GM23248 (cell line): ENCODE data around the gene FRMPD4.

Experiments used
- EZH2 ChIP-seq: fragments of 200-600 bp; sonication (generic); IDR thresholded peaks from 2 replicates; pipeline ENCODE4 v1.6.1; 2018; ENCODE audit warnings: antibody characterized with exemption, mild to moderate bottlenecking; ENCODE audit not compliant: insufficient read depth, poor library complexity, severe bottlenecking
- EZH2phosphoT487 ChIP-seq: fragments of 200-600 bp; sonication (generic); IDR thresholded peaks from 2 replicates; pipeline ENCODE4 v1.6.1; 2018; ENCODE audit warnings: antibody characterized with exemption, moderate library complexity, mild to moderate bottlenecking, low read depth; ENCODE audit not compliant: insufficient read depth

DNA sequence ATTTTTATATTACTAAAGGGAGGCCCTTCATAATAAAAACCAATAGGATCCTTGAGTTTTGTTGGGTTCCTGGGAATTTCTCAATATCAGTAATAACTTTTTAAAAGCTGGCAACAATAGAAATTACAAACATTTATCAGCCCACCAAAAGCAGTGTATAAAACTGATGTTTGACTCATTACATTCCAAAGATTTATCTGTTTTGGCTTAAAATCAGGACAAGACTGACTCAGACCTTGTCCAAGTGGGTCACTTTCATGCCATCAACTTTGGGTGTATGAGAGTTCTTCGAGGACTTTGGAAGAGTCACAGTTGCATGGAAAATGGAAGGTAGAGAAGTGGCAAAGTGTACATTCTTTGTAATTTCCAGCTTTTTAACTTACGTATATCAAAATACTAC lies 102.8 kb downstream of the FRMPD4 start:
- no peak for TF ChIP-seq EZH2
- TF ChIP-seq EZH2phosphoT487, result no peak
